Measurements from ENCODE around the gene TAT. TPM values are rescaled to one million over a fixed set of nuclear protein-coding genes. Genes with fewer than 3 reads are reported as not detected.
"Not testable (repeated sequence)": the region's sequence is repeated elsewhere in the genome, so short reads cannot be mapped to it uniquely, and the experiment has no call there.

TAT gene
- total RNA-seq, 3 donors from 2014 or later: 0.51 to 1.9 (median 0.72) TPM

DNA sequence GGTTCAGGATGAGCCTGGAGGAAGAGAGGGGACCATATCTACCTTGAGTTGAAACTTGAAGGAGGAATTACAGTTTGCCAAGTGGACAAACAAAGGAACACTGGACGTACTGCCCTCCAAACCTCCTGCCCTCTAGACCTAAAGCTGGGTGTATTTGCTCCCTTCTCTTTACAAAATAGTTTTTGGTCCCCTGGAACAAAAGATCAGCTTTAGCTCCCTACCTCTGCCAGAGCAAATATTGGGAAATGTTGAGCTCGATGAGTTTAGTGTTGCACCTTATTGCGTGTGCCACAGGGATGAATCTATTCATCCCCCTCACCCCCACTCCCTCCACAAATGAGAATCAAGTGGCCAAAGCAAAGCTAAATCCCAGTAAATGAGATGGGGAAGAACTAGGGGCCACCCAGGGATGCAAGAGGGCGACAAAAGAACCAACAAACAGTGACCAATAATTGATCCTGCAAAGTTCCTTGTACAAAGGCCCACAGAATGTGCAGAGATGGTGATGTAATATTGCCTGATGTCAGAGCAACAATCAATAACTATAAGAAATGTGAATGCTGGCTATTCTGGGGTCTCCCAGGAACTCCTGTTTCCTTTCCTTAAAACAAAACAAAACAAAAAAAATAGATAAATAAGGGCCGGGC is 17.2 kb upstream of the TAT start:
- ATAC-seq (no peak), DNase-seq (no peak)
- H3K4me1 ChIP-seq (ENCODE audit: low read depth): no peaks in the 10 kb centered on the region
- intact Hi-C loops (cut with DNase I, micrococcal nuclease): no loop called here
- H3K36me3 ChIP-seq (ENCODE audit: low read depth): no peaks in the 10 kb centered on the region
- H3K4me3 ChIP-seq: no peak overlapping the region
- TF ChIP-seq, protein P1, sequence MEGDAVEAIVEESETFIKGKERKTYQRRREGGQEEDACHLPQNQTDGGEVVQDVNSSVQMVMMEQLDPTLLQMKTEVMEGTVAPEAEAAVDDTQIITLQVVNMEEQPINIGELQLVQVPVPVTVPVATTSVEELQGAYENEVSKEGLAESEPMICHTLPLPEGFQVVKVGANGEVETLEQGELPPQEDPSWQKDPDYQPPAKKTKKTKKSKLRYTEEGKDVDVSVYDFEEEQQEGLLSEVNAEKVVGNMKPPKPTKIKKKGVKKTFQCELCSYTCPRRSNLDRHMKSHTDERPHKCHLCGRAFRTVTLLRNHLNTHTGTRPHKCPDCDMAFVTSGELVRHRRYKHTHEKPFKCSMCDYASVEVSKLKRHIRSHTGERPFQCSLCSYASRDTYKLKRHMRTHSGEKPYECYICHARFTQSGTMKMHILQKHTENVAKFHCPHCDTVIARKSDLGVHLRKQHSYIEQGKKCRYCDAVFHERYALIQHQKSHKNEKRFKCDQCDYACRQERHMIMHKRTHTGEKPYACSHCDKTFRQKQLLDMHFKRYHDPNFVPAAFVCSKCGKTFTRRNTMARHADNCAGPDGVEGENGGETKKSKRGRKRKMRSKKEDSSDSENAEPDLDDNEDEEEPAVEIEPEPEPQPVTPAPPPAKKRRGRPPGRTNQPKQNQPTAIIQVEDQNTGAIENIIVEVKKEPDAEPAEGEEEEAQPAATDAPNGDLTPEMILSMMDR (IDR thresholded peaks at IDR 0.05): no peak
- no peaks in the 10 kb centered on the region for H3K9me3 ChIP-seq

DNA sequence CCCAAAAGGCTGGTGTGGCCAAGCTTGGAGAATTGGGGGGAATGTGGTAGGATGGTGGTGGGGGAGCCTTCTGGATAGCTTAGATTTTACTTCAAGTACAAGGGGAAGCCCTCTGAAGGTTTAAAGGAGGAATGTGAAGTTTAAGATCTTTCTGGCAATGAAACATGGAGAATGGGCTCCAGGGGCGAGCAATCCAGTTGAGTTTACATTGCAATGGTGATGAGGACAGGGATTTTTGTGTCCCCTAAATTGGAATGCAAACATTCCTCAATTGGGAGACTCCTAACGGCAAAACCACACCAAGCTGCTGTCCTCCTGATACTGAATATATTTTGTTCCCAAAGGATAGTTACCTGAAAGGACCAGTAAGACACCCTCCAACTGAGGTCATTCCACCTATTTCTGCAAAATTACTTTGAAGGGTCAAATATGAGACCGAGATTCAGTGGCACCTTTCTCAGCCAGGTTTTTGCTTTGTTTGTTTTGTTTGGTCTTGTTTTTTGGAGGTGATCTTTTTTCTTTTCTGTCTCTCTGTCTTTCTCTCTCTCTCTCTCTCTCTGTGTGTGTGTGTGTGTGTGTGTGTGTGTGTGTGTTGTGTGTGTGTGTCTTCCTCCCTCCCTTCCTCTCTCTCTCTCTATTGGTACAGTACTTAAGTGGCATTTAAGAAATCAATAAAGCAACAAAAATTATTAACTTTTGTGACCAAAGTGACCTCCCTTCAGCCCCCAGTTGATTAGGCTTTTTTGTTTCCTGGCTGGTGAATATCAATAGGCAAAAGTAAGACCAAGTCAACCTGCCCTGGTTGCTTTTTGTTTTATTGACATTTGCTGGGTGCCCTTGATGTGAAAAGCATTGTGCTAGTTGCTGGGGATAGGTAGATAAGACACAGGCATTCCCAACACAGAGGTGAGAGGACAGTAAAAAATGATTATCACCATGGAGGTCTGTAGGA is 16.4 kb upstream of the TAT start:
- DNase-seq (no peak), ATAC-seq (no peak)
- no peaks in the 10 kb centered on the region for H3K9me3 ChIP-seq
- TF ChIP-seq, protein P1 (IDR thresholded peaks at IDR 0.05): no peak
- intact Hi-C loops (cut with DNase I, micrococcal nuclease): no loop called here
- no peak overlapping the region for H3K4me3 ChIP-seq
- no peaks in the 10 kb centered on the region for H3K36me3 ChIP-seq (ENCODE audit: low read depth)
- no peaks in the 10 kb centered on the region for H3K4me1 ChIP-seq (ENCODE audit: low read depth)

DNA sequence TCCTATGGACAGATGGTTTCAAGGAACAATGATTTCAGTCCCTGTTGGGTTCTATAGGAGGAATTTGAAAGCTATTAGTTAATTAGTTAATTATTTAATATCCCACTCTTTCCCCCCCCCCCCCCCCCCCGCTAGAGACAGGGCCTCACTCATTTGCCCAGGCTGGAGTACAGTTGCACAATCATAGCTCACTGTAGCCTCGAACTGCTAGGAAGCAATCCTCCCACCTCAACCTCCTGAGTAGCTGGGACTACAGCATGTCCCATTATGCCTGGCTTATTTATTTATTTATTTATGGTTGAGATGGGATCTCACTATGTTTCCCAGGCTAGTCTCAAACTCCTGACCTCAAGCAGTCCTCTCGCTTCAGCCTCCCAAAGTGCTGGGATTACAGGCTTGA is 15.0 kb upstream of the TAT start:
- ATAC-seq: no peak
- intact Hi-C loops (cut with DNase I, micrococcal nuclease): no loop called here

DNA sequence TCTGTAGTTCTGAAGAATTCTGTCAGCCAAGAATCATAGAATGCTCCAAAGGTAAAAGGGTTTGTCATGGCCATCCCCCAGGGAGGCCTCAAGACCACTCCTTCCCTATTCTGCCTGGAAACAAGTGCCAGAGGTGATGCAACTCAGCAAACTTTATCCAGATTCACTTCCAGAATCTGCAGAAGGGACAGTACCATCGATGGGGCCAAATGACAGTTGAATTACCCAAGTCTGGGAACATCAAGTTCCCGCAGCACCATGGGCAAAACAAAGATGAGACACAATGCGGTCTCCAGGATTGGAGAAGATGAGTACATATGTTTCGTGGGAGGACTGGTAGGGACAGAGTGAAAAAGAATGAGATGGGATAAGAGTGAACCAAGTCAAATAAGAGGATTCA is 13.7 kb upstream of the TAT start:
- TF ChIP-seq, protein P1 (IDR thresholded peaks at IDR 0.05): no peak
- Histone ChIP-seq H3K4me3 (no peak overlapping the region), H3K9me3 (no peaks in the 10 kb centered on the region), H3K4me1 (ENCODE audit: low read depth) (no peaks in the 10 kb centered on the region), H3K36me3 (ENCODE audit: low read depth) (no peaks in the 10 kb centered on the region)
- ATAC-seq (no peak), DNase-seq (no peak)
- intact Hi-C loops (cut with DNase I, micrococcal nuclease): no loop called here

More for the DNA sequence above, 15.0 kb upstream of the TAT start:
- TF ChIP-seq, protein P1 (IDR thresholded peaks at IDR 0.05): no peak
- Histone ChIP-seq H3K4me1 (ENCODE audit: low read depth) (no peaks in the 10 kb centered on the region), H3K36me3 (ENCODE audit: low read depth) (no peaks in the 10 kb centered on the region), H3K4me3 (no peak overlapping the region), H3K9me3 (no peaks in the 10 kb centered on the region)
- no peak for DNase-seq

DNA sequence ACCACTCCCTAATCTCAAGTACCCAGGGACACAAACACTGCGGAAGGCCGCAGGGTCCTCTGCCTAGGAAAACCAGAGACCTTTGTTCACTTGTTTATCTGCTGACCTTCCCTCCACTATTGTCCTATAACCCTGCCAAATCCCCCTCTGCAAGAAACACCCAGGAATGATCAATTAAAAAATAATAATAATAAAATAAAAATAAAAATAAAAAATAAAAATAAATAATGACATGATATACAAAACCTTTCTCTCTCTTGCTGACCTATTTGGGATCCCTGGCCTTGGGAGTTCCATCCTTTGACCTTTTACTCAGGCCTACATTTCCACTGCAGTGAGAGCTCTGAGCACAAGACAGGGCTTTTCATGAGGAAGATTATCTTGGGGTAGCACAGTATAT is 13.2 kb upstream of the TAT start:
- H3K4me1 ChIP-seq (ENCODE audit: low read depth); H3K9me3 ChIP-seq; ATAC-seq; H3K4me3 ChIP-seq; intact Hi-C loops (cut with DNase I, micrococcal nuclease); H3K36me3 ChIP-seq (ENCODE audit: low read depth); DNase-seq: not testable (repeated sequence)

DNA sequence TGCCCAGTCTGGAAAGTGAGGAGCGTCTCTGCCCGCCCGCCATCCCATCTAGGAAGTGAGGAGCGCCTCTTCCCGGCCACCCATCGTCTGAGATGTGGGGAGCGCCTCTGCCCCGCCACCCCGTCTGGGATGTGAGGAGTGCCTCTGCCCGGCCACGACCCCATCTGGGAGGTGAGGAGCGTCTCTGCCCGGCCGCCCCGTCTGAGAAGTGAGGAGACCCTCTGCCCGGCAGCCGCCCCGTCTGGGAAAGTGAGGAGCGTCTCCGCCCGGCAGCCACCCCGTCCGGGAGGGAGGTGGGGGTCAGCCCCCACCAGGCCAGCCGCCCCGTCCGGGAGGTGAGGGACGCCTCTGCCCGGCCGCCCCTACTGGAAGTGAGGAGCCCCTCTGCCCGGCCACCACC is 12.4 kb upstream of the TAT start:
- ATAC-seq; H3K4me1 ChIP-seq (ENCODE audit: low read depth); H3K36me3 ChIP-seq (ENCODE audit: low read depth); DNase-seq; H3K4me3 ChIP-seq; intact Hi-C loops (cut with DNase I, micrococcal nuclease); H3K9me3 ChIP-seq: not testable (repeated sequence)

Measured in mucosa of descending colon (tissue), 3 donors.